HFFc6 (cell line): ENCODE measurements around the gene MOSPD2. TPM values are rescaled to one million over a fixed set of nuclear protein-coding genes. Genes with fewer than 3 reads are reported as not detected.

Experiments
- DNase-seq: peaks from one replicate; pipeline ENCODE4 v3.0.0-alpha.2; 2018
- H3K27ac Mint-ChIP-seq: 2 replicates; pipeline ENCODE4 v1.8.0; 2020; ENCODE audit warnings: mild to moderate bottlenecking, mixed read lengths
- H3K27me3 Mint-ChIP-seq: 2 replicates; pipeline ENCODE4 v1.8.0; 2021; ENCODE audit warnings: mild to moderate bottlenecking, moderate library complexity, mixed read lengths; ENCODE audit not compliant: insufficient read depth
- H3K36me3 Mint-ChIP-seq: 2 replicates; pipeline ENCODE4 v1.8.0; 2021; ENCODE audit warnings: low read depth, mixed read lengths
- H3K4me1 Mint-ChIP-seq: 2 replicates; pipeline ENCODE4 v1.8.0; 2020; ENCODE audit warnings: low read depth, mixed read lengths
- H3K4me3 Mint-ChIP-seq: 2 replicates; pipeline ENCODE4 v1.8.0; 2020; ENCODE audit warnings: mild to moderate bottlenecking, moderate library complexity, mixed read lengths
- H3K9me3 Mint-ChIP-seq: 2 replicates; pipeline ENCODE4 v1.8.0; 2020; ENCODE audit warnings: mild to moderate bottlenecking, mixed read lengths
- total RNA-seq, 6 experiments: library from RNA; stranded (reverse); fragmentation: NEBNext Ultra II Directional; extraction: Animal tissue kit (Norgen Biotek cat#: 25700); gene quantifications; 2 replicates in 1 of 6; 3 replicates in 5 of 6; pipeline ENCODE4 v1.2.3, GENCODE V29; 2021
- TF ChIP-seq, protein P1 (sequence below): fragments of 200-600 bp; sonication (generic); IDR thresholded peaks from 2 replicates; pipeline ENCODE4 v1.5.0; 2021; ENCODE audit warnings: antibody characterized with exemption, mild to moderate bottlenecking

Gene MOSPD2
- total RNA-seq, 6 experiments from 2014 or later: 22.0 to 28.2 (median 25.1) TPM

DNA sequence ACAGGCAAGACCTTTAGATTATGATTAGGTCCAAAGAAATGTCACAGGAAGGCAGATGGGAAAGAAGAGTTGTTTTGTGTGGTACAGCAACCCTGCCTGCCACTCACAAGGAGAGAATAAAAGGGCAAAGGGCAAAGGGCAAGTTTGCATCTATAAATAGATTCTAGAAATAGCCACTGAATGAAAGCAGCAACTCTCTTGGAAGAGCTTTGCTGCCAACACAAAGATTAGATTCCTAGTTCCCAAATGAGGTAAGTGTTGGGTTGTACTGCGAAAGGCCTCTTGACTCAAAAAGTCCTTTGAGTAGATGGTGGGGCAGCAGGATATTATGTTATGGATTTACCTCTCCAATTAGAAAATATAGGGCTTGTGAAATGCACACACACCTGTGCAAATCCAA is 61.2 kb downstream of the MOSPD2 start:
- Mint-ChIP-seq H3K9me3 (no peaks in the 10 kb centered on the region), H3K36me3 (no peaks in the 10 kb centered on the region), H3K4me3 (no peak overlapping the region), H3K27ac (peak overlapping the region; percentile 28; the same call in 1 of the 2 replicates), H3K4me1 (peaks cover 48% of the 10 kb centered on the region), H3K27me3 (no peaks in the 10 kb centered on the region)
- TF ChIP-seq, protein P1, sequence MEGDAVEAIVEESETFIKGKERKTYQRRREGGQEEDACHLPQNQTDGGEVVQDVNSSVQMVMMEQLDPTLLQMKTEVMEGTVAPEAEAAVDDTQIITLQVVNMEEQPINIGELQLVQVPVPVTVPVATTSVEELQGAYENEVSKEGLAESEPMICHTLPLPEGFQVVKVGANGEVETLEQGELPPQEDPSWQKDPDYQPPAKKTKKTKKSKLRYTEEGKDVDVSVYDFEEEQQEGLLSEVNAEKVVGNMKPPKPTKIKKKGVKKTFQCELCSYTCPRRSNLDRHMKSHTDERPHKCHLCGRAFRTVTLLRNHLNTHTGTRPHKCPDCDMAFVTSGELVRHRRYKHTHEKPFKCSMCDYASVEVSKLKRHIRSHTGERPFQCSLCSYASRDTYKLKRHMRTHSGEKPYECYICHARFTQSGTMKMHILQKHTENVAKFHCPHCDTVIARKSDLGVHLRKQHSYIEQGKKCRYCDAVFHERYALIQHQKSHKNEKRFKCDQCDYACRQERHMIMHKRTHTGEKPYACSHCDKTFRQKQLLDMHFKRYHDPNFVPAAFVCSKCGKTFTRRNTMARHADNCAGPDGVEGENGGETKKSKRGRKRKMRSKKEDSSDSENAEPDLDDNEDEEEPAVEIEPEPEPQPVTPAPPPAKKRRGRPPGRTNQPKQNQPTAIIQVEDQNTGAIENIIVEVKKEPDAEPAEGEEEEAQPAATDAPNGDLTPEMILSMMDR: no peak
- DNase-seq: no peak

DNA sequence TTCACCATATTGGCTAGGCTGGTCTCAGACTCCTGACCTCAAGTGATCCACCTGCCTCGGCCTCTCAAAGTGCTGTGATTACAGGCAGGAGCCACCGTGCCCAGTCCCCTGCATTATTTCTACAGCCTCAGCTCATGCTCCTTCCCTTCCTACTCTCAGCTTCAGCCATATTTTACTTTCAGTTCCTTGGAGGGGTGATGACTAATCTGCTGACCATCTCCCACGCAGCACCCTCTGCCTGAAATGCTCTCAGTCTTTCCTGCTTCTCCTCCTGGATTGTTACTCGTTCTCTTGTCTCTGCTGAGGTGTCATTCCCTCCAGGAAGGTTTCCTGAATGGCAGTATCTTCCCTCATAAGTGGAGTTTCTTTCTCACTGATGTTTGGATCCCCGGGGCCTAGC is 63.3 kb downstream of the MOSPD2 start:
- TF ChIP-seq, protein P1: no peak
- peak overlapping the region; percentile 61 for H3K4me3 Mint-ChIP-seq
- H3K9me3 Mint-ChIP-seq: no peaks in the 10 kb centered on the region
- peaks cover 61% of the 10 kb centered on the region for H3K4me1 Mint-ChIP-seq
- peak overlapping the region; percentile 97 for H3K27ac Mint-ChIP-seq
- peak; percentile 60 for DNase-seq
- no peaks in the 10 kb centered on the region for H3K27me3 Mint-ChIP-seq
- H3K36me3 Mint-ChIP-seq: no peaks in the 10 kb centered on the region

DNA sequence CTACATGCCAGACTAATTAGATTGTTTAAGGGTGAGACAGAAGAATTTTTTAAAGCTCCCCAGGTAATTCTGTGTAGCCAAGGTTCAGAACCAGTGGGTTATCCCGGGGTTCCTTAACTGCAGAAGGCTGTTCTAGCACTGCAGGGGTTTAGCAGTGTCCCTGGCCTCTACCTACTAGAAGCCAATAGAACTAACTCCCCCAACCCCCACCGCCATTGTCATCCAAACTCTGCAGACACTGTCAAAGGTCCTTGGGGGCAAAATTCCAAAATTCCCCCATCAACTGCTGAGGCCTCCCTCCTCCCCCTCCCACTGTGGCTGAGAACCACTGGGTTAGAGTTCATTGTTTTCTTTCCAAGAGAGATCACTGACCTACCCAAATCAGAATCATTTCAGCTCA is 66.4 kb downstream of the MOSPD2 start:
- Mint-ChIP-seq H3K27ac (peak overlapping the region; percentile 51; the same call in 1 of the 2 replicates), H3K4me3 (no peak overlapping the region; the same call in 1 of the 2 replicates), H3K9me3 (no peaks in the 10 kb centered on the region), H3K4me1 (peaks cover 50% of the 10 kb centered on the region), H3K27me3 (no peaks in the 10 kb centered on the region), H3K36me3 (no peaks in the 10 kb centered on the region)
- TF ChIP-seq, protein P1: no peak
- no peak for DNase-seq

DNA sequence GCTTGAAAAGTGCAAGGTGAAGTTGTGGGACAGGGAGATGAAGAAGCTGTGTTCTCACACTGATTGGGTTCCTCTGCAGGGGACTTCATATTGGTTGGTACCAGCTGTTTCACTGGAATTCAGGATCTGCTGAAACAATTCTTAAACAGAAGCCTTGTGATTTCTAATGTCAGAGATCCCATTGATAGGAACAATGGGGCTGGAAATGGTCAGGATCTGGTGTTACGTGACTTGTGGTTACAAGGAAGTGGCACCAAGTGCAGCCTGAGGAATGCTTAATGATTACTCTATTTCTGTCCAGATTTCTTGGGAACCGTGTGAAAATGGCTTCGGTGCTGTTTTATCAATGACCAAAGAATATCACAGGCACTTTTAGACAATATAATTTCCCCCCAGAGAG is 68.1 kb downstream of the MOSPD2 start:
- no peaks in the 10 kb centered on the region for H3K9me3 Mint-ChIP-seq
- no peak overlapping the region for H3K4me3 Mint-ChIP-seq
- no peaks in the 10 kb centered on the region for H3K36me3 Mint-ChIP-seq
- no peak overlapping the region for H3K27ac Mint-ChIP-seq
- no peak for DNase-seq
- peaks cover 41% of the 10 kb centered on the region for H3K4me1 Mint-ChIP-seq
- TF ChIP-seq, protein P1: no peak
- H3K27me3 Mint-ChIP-seq: no peaks in the 10 kb centered on the region

DNA sequence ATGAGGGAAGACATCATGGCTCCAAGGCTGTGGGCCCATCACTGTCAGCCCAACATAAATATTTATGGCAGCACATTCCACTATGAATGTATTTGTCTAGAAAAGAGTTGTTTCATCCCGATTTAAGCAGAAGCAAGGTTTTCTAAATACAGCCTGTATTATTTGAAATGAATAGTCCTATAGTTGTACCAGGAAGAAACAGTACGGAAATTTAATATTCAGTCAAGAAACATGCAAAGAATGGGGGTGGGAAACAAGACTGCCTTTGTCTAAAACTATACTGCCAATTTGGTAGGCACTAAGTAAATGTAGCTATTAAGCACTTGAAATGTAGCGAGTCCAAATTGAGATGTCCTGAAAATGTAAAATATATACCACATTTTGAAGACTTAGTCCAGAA is 69.1 kb downstream of the MOSPD2 start:
- no peak overlapping the region for H3K27ac Mint-ChIP-seq
- peaks cover 39% of the 10 kb centered on the region for H3K4me1 Mint-ChIP-seq
- H3K36me3 Mint-ChIP-seq: no peaks in the 10 kb centered on the region
- H3K4me3 Mint-ChIP-seq: no peak overlapping the region
- no peaks in the 10 kb centered on the region for H3K27me3 Mint-ChIP-seq
- TF ChIP-seq, protein P1: no peak
- H3K9me3 Mint-ChIP-seq: no peaks in the 10 kb centered on the region
- no peak for DNase-seq

DNA sequence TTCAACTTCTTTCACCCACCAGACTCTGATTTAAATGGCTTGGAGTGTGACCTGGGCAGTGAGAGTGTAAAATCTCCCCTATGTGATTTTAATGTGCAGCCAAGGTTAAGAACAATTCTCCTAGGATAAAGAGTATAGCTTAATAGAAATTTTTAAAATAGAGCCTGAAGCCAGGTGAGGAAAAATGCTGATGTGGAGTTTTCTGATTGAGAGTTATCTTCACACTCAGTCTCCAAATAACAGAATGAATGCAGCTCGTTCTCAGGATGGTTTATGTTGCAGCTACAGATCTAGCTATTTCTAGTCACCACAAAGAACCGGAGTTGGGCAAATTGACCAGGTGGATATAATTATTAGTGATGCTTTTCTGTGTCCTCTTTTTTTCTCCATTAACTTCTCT is 70.7 kb downstream of the MOSPD2 start:
- H3K4me1 Mint-ChIP-seq: peaks cover 34% of the 10 kb centered on the region

More for the DNA sequence above, 70.7 kb downstream of the MOSPD2 start:
- DNase-seq: no peak
- no peaks in the 10 kb centered on the region for H3K9me3 Mint-ChIP-seq
- H3K36me3 Mint-ChIP-seq: no peaks in the 10 kb centered on the region
- H3K4me3 Mint-ChIP-seq: no peak overlapping the region
- TF ChIP-seq, protein P1: no peak
- no peaks in the 10 kb centered on the region for H3K27me3 Mint-ChIP-seq
- no peak overlapping the region for H3K27ac Mint-ChIP-seq
